ENCODE data around the gene PPP1R13B.

GRCh38 chr14:103868242-103868897 lies 21.0 kb upstream of the PPP1R13B start:
- TF ChIP-seq GATA2 (IDR thresholded peaks at IDR 0.05; ENCODE audit: low read depth, low read length): no peak
- TF ChIP-seq GATA3 (IDR thresholded peaks at IDR 0.05; ENCODE audit: low read depth, low read length): no peak

All from SH-SY5Y (cell line).